A549 treated with Mapracorat at 1 μM for 4 hours (cell line): Measurements from ENCODE around the gene ACTR1B. TPM values are rescaled to one million over a fixed set of nuclear protein-coding genes. Genes with fewer than 3 reads are reported as not detected.

ENCODE experiments used
- total RNA-seq: library from RNA; stranded (reverse); fragments of 200-300 nt; extraction: Qiagen RNA extraction; gene quantifications from 5 replicates; pipeline ENCODE4 v1.2.3, GENCODE V29; 2022

Gene ACTR1B
- 33.6 to 45.3 TPM (median 43.7 TPM) in 5 replicates for total RNA-seq

GRCh38 chr2:97663962-97664635 lies at the start of gene ACTR1B:
Gene ACTR1B, minus strand, starts transcription at chr2:97664044. Its CDS starts 154 bp downstream, at chr2:97663890.

GRCh38 chr2:97669448-97669847 lies 5.6 kb upstream of the ACTR1B start, which contains the start of gene C2orf92:
Gene C2orf92, plus strand, starts transcription at chr2:97669713. Its CDS starts 76 bp downstream, at chr2:97669789.

GRCh38 chr2:97645695-97646629 lies 17.9 kb downstream of the ACTR1B start, which contains the start of gene COX5B:
Gene COX5B, plus strand, starts transcription at chr2:97646062. Its CDS starts 25 bp downstream, at chr2:97646087.

Other genes with a start within 250 kb of the ACTR1B start
- 3.7 to 7.7 TPM (median 4.5 TPM) in 5 replicates for gene ANKRD36B, start 74.2 kb downstream of the ACTR1B start, total RNA-seq
- 265 to 327 TPM (median 315 TPM) in 5 replicates for gene COX5B, start 18.0 kb downstream of the ACTR1B start, total RNA-seq
- 0.55 to 1.2 TPM (median 0.66 TPM) in 5 replicates for gene C2orf92, start 5.7 kb upstream of the ACTR1B start, total RNA-seq
- 0.27 TPM in 1 of 5 replicates, not detected in the others for gene ZAP70, start 49.5 kb upstream of the ACTR1B start, total RNA-seq